Ramos (cell line): ENCODE data around the gene FBN1.

ENCODE experiments used
- in situ Hi-C: fragments of 300-500 bp; cut with MboI; formaldehyde crosslinking; loops from one replicate; pipeline ENCODE4 v1.14.3; 2022; ENCODE audit warnings: low sequenced_read_pairs; ENCODE audit not compliant: unreplicated experiment

The FBN1 gene

GRCh38 chr15:48653216-48653615 lies 7.7 kb upstream of the FBN1 start:
- in situ Hi-C loops: no loop called here

- in situ Hi-C loops: no loop called here
Measured at GRCh38 chr15:48652510-48653076, 7.1 kb upstream of the FBN1 start.

- in situ Hi-C loops: no loop called here
Measured at GRCh38 chr15:48650931-48651330, 5.4 kb upstream of the FBN1 start.

- in situ Hi-C loops: no loop called here
Measured at GRCh38 chr15:48647962-48648361, 2.5 kb upstream of the FBN1 start.

GRCh38 chr15:48646331-48646730 lies 822 bp upstream of the FBN1 start:
- in situ Hi-C loops: no loop called here

GRCh38 chr15:48644827-48645557 lies 517 bp downstream of the FBN1 start:
- in situ Hi-C loops: no loop called here

- in situ Hi-C loops: no loop called here
Measured at GRCh38 chr15:48644467-48644826, 1.1 kb downstream of the FBN1 start.

- in situ Hi-C loops: no loop called here
Measured at GRCh38 chr15:48643776-48644466, 1.6 kb downstream of the FBN1 start.

- in situ Hi-C loops: no loop called here
Measured at GRCh38 chr15:48643206-48643605, 2.3 kb downstream of the FBN1 start.

- in situ Hi-C loops: no loop called here
Measured at GRCh38 chr15:48642795-48643194, 2.7 kb downstream of the FBN1 start.

- in situ Hi-C loops: no loop called here
Measured at GRCh38 chr15:48641416-48641815, 4.1 kb downstream of the FBN1 start.

GRCh38 chr15:48638963-48639362 lies 6.5 kb downstream of the FBN1 start:
- in situ Hi-C loops: no loop called here

- in situ Hi-C loops: no loop called here
Measured at GRCh38 chr15:48637639-48638038, 7.9 kb downstream of the FBN1 start.

- in situ Hi-C loops: no loop called here
Measured at GRCh38 chr15:48636511-48636910, 9.0 kb downstream of the FBN1 start.

- in situ Hi-C loops: no loop called here
Measured at GRCh38 chr15:48634893-48635292, 10.6 kb downstream of the FBN1 start.

GRCh38 chr15:48634096-48634495 lies 11.4 kb downstream of the FBN1 start:
- in situ Hi-C loops: no loop called here

GRCh38 chr15:48632651-48633050 lies 12.9 kb downstream of the FBN1 start:
- in situ Hi-C loops: no loop called here

GRCh38 chr15:48631176-48631770 lies 14.2 kb downstream of the FBN1 start:
- in situ Hi-C loops: no loop called here

- in situ Hi-C loops: no loop called here
Measured at GRCh38 chr15:48630245-48630644, 15.3 kb downstream of the FBN1 start.

GRCh38 chr15:48628832-48629231 lies 16.7 kb downstream of the FBN1 start:
- in situ Hi-C loops: no loop called here

GRCh38 chr15:48627260-48627940 lies 18.1 kb downstream of the FBN1 start:
- in situ Hi-C loops: no loop called here
